Muscle of leg (tissue), 11 donors: ENCODE data around the gene SLC4A8. TPM values are rescaled to one million over a fixed set of nuclear protein-coding genes. Genes with fewer than 3 reads are reported as not detected.

ENCODE experiments used
- DNase-seq: peaks from one replicate; pipeline ENCODE4 v3.0.0; 2013
- H3K27ac ChIP-seq: one replicate; pipeline ENCODE4 v1.5.1; 2013; ENCODE audit warnings: mild to moderate bottlenecking, low read length, control low read depth
- H3K27me3 ChIP-seq: one replicate; pipeline ENCODE4 v1.6.1; 2013; ENCODE audit warnings: low read length; ENCODE audit not compliant: control insufficient read depth, insufficient read depth
- H3K36me3 ChIP-seq: one replicate; pipeline ENCODE4 v1.6.1; 2013; ENCODE audit warnings: low read length; ENCODE audit not compliant: control insufficient read depth, insufficient read depth
- H3K4me1 ChIP-seq: one replicate; pipeline ENCODE4 v1.6.1; 2013; ENCODE audit warnings: low read length; ENCODE audit not compliant: control insufficient read depth, insufficient read depth
- H3K4me3 ChIP-seq: one replicate; pipeline ENCODE4 v1.5.1; 2013; ENCODE audit warnings: low read length, control low read depth
- H3K9me3 ChIP-seq: replicated peaks from 2 replicates; pipeline ENCODE4 v1.6.1; 2013; ENCODE audit warnings: low read depth, low read length; ENCODE audit not compliant: control insufficient read depth
- WGBS: methylation state at CpG from one replicate; pipeline ENCODE4 v1.1.5; 2013; ENCODE audit warnings: missing lambda C conversion rate; ENCODE audit not compliant: insufficient coverage; 5-methylcytosine and 5-hydroxymethylcytosine counted together
- polyA plus RNA-seq, 8 donors: library from polyadenylated mRNA; unstranded; fragments of 120-200 nt; gene quantifications; one replicate each; pipeline versions ENCODE4 v1.2.1 to v1.2.3, GENCODE V29; 2013; ENCODE audit warnings: inconsistent platforms in 1 of 8, low replicate concordance in 1 of 8; ENCODE audit not compliant: insufficient read length in 8 of 8, insufficient read depth in 1 of 8
- total RNA-seq: library from RNA; stranded (reverse); fragments of 120-200 nt; gene quantifications from one replicate; pipeline ENCODE4 v1.2.4, GENCODE V29; 2013

The SLC4A8 gene
- total and polyA plus RNA-seq, 9 donors: 0.80 to 1.2 (median 0.98) TPM

DNA sequence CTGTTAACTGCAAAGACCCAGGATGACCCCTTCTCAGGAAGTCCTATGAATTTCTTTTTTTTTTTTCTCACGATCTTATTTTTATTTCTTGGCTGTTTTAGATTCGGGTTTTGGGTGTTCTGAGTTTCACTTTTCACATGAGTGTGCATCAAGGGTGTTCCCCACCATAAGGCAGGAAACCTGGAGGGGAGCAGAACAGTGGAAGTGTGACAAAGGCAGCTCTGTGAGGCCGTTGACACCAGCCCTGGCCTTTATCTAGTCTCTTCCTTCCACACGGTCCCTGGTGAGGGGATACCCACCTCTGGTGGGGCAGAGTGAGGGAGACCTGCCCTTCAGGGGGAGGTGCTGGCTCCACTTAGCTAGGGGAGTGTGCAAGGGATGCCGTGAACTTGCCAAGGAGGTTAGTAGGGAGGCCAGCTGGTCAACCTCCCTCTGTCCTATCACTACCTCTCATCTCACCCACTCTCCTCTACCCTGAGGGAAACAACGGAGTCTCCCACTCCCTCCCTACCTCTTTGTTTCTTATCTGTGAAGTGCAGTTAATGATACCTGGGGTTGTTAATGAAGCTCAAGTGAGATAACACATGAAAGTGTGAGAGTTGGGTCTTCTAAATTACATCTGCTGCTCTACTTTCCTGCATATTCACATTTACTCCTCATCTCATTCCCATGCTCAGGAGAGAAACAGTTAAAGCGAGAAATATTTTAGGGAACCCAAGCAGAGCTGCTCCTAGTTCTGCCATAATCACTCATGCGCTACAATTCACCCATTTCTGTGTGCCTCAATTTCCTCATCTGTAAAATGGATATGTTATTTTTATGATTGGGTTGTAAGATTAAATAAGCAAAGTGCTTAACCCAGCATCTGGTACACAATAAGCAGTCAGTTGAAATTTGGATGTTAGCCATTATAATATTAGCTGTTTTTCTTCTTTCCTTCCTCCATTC lies 29.1 kb upstream of the SLC4A8 start:
- H3K27ac ChIP-seq: no peak overlapping the region
- H3K4me3 ChIP-seq: no peak overlapping the region
- DNase-seq: no peak
- peaks cover 50% of the 10 kb centered on the region for H3K27me3 ChIP-seq
- H3K4me1 ChIP-seq: peaks cover 10% of the 10 kb centered on the region
- WGBS: no CpG with 5 or more reads among the region's 8 CpGs
- H3K36me3 ChIP-seq: no peaks in the 10 kb centered on the region
- no peaks in the 10 kb centered on the region for H3K9me3 ChIP-seq

DNA sequence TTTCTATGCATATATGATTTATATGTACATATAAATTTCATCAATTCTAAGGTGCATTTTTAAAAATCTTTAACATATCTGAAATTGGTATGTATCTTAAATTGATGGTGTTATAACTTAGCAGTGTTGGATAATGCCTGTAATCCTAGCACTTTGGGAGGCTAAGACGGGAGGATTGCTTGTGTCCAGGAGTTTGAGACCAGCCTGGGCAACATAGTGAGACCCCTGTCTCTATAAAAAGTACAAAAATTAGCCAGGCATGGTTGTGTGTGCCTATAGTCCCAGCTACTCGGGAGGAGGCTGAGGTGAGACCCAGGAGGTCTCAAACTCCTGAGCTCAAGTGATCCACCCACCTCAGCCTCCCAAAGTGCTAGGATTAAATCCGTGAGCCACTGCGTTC lies 27.0 kb upstream of the SLC4A8 start:
- H3K27me3 ChIP-seq: peaks cover 32% of the 10 kb centered on the region
- H3K9me3 ChIP-seq: no peaks in the 10 kb centered on the region
- H3K36me3 ChIP-seq: no peaks in the 10 kb centered on the region
- no peak for DNase-seq
- no peaks in the 10 kb centered on the region for H3K4me1 ChIP-seq
- H3K27ac ChIP-seq: no peak overlapping the region
- WGBS: 55% methylated on average over 2 of the region's 4 CpGs
- H3K4me3 ChIP-seq: no peak overlapping the region

DNA sequence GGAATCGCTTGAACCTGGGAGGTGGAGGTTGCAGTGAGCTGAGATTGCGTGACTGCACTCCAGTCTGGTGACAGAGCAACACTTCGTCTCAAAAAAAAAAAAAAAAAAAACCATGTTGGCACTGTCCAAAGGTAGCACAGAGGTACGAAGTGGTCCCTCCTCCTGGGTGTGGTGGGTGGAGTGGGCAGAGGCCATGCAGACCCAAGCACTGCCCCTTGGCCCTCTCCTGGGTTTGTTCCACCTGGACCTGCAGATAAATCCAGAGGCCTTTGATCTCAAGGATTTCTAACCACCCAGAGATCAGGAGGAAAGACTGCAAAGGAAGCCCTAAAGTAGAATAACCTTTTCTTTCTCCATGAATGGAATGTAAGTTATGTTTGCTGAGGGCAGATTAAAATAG lies 24.7 kb upstream of the SLC4A8 start:
- 89% methylated on average over 3 of the region's 4 CpGs for WGBS
- peaks cover 13% of the 10 kb centered on the region for H3K27me3 ChIP-seq
- no peak for DNase-seq
- H3K4me1 ChIP-seq: no peaks in the 10 kb centered on the region
- no peaks in the 10 kb centered on the region for H3K36me3 ChIP-seq
- no peaks in the 10 kb centered on the region for H3K9me3 ChIP-seq
- H3K27ac ChIP-seq: no peak overlapping the region
- no peak overlapping the region for H3K4me3 ChIP-seq

DNA sequence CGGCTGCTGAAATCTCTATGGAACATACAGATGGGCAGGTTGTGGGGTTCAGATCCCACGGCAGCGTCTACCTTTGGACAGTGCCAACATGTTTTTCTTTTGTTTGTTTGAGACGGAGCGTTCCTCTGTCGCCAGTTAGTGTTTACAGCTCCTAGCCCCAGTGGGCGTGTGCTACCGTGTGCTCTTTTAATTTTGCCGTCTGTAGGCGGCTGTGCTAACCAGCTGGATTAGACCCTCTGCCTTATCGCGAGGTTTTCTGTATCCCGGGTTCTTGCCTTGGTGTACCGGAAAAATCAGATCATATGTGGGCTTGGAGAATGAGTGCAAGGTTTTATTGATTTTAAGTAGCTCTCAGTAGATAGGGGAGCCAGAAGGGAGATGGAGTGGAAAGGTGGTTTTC lies 23.6 kb upstream of the SLC4A8 start:
- Histone ChIP-seq H3K9me3 (no peaks in the 10 kb centered on the region), H3K27me3 (peaks cover 10% of the 10 kb centered on the region), H3K36me3 (no peaks in the 10 kb centered on the region), H3K27ac (no peak overlapping the region), H3K4me3 (no peak overlapping the region), H3K4me1 (no peaks in the 10 kb centered on the region)
- DNase-seq: no peak
- WGBS: 81% methylated on average over 13 of the region's 14 CpGs

GRCh38 chr12:51401486-51401885 lies 23.1 kb upstream of the SLC4A8 start:
- Histone ChIP-seq H3K27ac (no peak overlapping the region), H3K9me3 (no peaks in the 10 kb centered on the region), H3K4me3 (no peak overlapping the region), H3K27me3 (peaks cover 10% of the 10 kb centered on the region), H3K36me3 (no peaks in the 10 kb centered on the region), H3K4me1 (no peaks in the 10 kb centered on the region)
- whole genome bisulfite sequencing: 97% methylated on average over 6 of the region's 13 CpGs
- DNase-seq: no peak

DNA sequence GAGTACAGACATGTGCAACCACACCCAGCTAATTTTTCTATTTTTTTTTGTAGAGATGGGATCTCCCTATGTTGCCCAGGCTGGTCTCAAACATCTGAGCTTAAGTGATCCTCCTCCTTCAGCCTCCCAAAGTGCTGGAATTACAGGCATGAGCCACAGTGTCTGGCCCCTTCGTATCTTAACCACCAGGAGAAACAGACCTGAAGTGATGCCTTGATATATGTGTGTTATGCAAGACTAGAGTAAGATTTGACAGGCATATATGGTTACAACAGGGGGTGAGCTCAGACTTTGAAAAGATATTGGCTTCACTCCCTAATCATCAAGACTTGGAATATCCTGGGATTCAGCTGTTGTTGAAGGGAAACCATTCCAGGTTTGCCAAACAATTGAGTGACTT lies 22.7 kb upstream of the SLC4A8 start:
- H3K9me3 ChIP-seq: no peaks in the 10 kb centered on the region
- no CpG with 5 or more reads among the region's 1 CpG for WGBS
- H3K27me3 ChIP-seq: peaks cover 10% of the 10 kb centered on the region
- DNase-seq: no peak
- H3K4me3 ChIP-seq: no peak overlapping the region
- H3K36me3 ChIP-seq: no peaks in the 10 kb centered on the region
- no peaks in the 10 kb centered on the region for H3K4me1 ChIP-seq
- H3K27ac ChIP-seq: no peak overlapping the region

GRCh38 chr12:51403159-51403558 lies 21.5 kb upstream of the SLC4A8 start:
- DNase-seq: no peak
- Histone ChIP-seq H3K27me3 (peaks cover 8% of the 10 kb centered on the region), H3K4me1 (no peaks in the 10 kb centered on the region), H3K36me3 (no peaks in the 10 kb centered on the region), H3K9me3 (no peaks in the 10 kb centered on the region), H3K27ac (no peak overlapping the region), H3K4me3 (no peak overlapping the region)
- WGBS: no CpG with 5 or more reads among the region's 6 CpGs

DNA sequence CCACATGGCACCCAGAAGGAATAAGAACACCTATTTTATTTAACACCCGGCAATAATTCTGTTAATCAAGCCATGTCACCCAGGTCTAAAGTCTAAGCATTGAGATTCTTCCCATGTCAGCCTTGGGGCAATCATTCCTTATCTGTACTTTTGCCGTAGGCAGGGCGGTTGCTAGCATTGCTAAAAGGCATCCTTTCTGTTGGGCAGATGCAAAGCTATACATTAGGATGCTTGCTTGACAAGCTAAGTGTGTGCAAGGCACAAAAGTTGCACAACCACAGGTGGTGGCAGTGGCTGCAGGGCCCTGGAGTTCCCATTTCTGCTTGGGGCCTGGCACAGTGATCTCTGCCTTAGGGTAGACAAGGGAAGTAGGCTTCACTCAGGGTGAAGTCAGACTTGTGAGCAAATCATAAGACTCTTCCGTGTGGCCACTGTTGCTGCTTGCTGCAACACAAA lies 20.9 kb upstream of the SLC4A8 start:
- Histone ChIP-seq H3K27me3 (peaks cover 6% of the 10 kb centered on the region), H3K4me3 (no peak overlapping the region), H3K9me3 (no peaks in the 10 kb centered on the region), H3K27ac (no peak overlapping the region), H3K4me1 (no peaks in the 10 kb centered on the region), H3K36me3 (no peaks in the 10 kb centered on the region)
- WGBS: 89% methylated on average over 3 of the region's 4 CpGs
- DNase-seq: peak; percentile 49

DNA sequence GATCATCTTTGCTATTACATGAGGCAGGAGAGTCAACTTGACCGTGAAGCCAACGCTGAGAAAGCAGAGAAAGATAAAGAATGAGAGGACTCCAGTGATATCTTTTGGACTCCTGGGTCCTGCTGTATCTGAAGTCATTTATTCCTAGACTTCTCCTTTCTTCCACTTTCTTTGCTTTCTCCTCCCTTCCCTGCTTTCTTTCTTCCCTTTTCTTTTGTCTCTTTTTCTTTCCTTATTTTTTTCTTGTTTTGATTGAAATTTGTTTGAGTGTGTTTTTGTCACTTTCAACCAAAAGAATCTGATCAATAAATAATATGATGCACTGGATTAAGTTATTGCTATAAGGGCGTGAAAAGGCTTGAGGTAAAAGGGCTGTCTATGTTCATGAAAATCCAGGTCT lies 20.0 kb upstream of the SLC4A8 start:
- H3K27me3 ChIP-seq: peaks cover 3% of the 10 kb centered on the region
- WGBS: 90% methylated on average over 1 of the region's 3 CpGs
- H3K4me1 ChIP-seq: no peaks in the 10 kb centered on the region
- no peaks in the 10 kb centered on the region for H3K36me3 ChIP-seq
- no peak overlapping the region for H3K4me3 ChIP-seq
- no peak for DNase-seq
- no peaks in the 10 kb centered on the region for H3K9me3 ChIP-seq
- no peak overlapping the region for H3K27ac ChIP-seq

GRCh38 chr12:51405801-51406207 lies 18.8 kb upstream of the SLC4A8 start:
- no peaks in the 10 kb centered on the region for H3K4me1 ChIP-seq
- no peak overlapping the region for H3K27ac ChIP-seq
- no peak overlapping the region for H3K4me3 ChIP-seq
- 87% methylated on average over 2 of the region's 3 CpGs for WGBS
- no peaks in the 10 kb centered on the region for H3K36me3 ChIP-seq
- no peaks in the 10 kb centered on the region for H3K9me3 ChIP-seq
- peaks cover 5% of the 10 kb centered on the region for H3K27me3 ChIP-seq
- DNase-seq: no peak
